Neural crest cell (in vitro differentiated cells): ENCODE results near the gene DPT. TPM values are rescaled to one million over a fixed set of nuclear protein-coding genes. Genes with fewer than 3 reads are reported as not detected.

Experiments
- DNase-seq: peaks from one replicate; pipeline ENCODE4 v3.0.0; 2021; ENCODE audit warnings: low read depth, mixed read lengths, low spot score
- H3K27ac Mint-ChIP-seq: one replicate; pipeline ENCODE4 v1.8.0; 2021; ENCODE audit warnings: mild to moderate bottlenecking, mixed read lengths; ENCODE audit not compliant: unreplicated experiment
- H3K27me3 Mint-ChIP-seq: 2 replicates; pipeline ENCODE4 v1.8.0; 2021; ENCODE audit warnings: low read depth, mild to moderate bottlenecking, mixed read lengths
- H3K36me3 Mint-ChIP-seq: 2 replicates; pipeline ENCODE4 v1.8.0; 2021; ENCODE audit warnings: low read depth, mild to moderate bottlenecking, mixed read lengths
- H3K4me1 Mint-ChIP-seq: 2 replicates; pipeline ENCODE4 v1.8.0; 2021; ENCODE audit warnings: mixed read lengths
- H3K4me3 Mint-ChIP-seq: one replicate; pipeline ENCODE4 v1.8.0; 2021; ENCODE audit warnings: mild to moderate bottlenecking, mixed read lengths
- H3K9me3 Mint-ChIP-seq: 2 replicates; pipeline ENCODE4 v1.8.0; 2021; ENCODE audit warnings: mixed read lengths
- total RNA-seq: library from RNA; stranded (reverse); gene quantifications from 2 replicates; pipeline ENCODE4 v1.2.1, GENCODE V29; 2021
- TF ChIP-seq, protein P1 (sequence below): fragments of 200-600 bp; sonication (generic); conservative IDR thresholded peaks from 2 replicates; pipeline ENCODE4 v1.5.0; 2021; ENCODE audit warnings: antibody characterized with exemption, mild to moderate bottlenecking

Gene DPT
- total RNA-seq, 1 donor from 2014 or later = not detected

DNA sequence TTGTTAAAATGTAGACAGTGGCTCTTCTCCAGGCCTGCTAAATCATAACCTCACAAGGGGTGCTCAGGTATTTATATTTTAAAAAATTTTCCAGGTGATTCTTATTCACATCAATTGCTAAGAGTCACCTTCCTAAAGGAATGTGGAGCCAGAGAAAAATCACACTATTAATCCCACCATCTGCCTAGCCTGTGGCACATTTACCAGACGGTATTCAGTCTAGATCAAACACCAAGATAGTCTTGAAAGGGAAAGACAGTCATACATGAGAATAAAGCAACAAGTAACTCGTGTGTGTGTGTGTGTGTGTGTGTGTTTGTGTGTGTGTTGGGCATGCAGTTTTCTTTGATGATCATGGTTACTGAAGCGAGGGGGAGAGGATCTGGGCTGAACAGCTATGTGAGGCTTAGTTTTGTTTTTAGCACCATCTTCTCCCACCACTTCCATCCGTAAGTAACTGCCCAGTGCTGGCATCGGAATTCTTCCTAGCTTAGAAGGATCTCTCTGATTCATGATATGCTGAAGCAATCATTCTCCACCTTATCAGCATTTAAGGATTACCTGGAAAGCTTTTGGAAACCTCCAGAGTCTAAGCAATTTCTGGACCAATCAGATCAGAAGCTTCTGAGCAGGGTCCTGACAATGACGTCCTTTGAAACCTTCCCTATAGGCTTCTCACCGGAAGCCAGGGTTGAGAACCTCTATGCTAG lies 2.4 kb upstream of the DPT start:
- Mint-ChIP-seq H3K4me1 (peaks cover 9% of the 10 kb centered on the region), H3K27me3 (no peaks in the 10 kb centered on the region), H3K4me3 (no peak overlapping the region), H3K27ac (no peak overlapping the region), H3K36me3 (no peaks in the 10 kb centered on the region), H3K9me3 (no peaks in the 10 kb centered on the region)
- no peak for DNase-seq
- TF ChIP-seq, protein P1, sequence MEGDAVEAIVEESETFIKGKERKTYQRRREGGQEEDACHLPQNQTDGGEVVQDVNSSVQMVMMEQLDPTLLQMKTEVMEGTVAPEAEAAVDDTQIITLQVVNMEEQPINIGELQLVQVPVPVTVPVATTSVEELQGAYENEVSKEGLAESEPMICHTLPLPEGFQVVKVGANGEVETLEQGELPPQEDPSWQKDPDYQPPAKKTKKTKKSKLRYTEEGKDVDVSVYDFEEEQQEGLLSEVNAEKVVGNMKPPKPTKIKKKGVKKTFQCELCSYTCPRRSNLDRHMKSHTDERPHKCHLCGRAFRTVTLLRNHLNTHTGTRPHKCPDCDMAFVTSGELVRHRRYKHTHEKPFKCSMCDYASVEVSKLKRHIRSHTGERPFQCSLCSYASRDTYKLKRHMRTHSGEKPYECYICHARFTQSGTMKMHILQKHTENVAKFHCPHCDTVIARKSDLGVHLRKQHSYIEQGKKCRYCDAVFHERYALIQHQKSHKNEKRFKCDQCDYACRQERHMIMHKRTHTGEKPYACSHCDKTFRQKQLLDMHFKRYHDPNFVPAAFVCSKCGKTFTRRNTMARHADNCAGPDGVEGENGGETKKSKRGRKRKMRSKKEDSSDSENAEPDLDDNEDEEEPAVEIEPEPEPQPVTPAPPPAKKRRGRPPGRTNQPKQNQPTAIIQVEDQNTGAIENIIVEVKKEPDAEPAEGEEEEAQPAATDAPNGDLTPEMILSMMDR = no peak

DNA sequence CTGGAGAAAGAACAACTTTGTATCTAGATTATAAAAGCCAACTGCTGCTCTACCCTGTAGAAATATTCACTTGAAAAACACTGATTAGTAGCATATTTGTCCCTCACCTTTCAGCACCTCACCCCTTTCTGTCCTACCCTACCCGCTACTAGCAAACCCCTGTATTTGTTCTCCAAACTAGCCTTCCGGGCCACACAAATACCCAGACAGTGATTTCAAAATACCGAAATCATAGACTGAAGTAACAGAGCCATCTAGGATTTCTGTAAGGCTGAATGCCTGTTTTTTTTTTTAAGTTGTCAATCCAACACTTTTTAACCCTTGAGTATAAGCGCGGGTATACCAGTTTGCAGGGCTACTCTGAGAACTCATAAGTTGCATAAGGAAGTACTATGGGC lies 398 bp upstream of the DPT start:
- no peak for DNase-seq
- H3K4me3 Mint-ChIP-seq = no peak overlapping the region
- H3K9me3 Mint-ChIP-seq = no peaks in the 10 kb centered on the region
- peaks cover 6% of the 10 kb centered on the region for H3K4me1 Mint-ChIP-seq
- H3K27me3 Mint-ChIP-seq = no peaks in the 10 kb centered on the region
- H3K27ac Mint-ChIP-seq = no peak overlapping the region
- no peaks in the 10 kb centered on the region for H3K36me3 Mint-ChIP-seq
- TF ChIP-seq, protein P1 = no peak

DNA sequence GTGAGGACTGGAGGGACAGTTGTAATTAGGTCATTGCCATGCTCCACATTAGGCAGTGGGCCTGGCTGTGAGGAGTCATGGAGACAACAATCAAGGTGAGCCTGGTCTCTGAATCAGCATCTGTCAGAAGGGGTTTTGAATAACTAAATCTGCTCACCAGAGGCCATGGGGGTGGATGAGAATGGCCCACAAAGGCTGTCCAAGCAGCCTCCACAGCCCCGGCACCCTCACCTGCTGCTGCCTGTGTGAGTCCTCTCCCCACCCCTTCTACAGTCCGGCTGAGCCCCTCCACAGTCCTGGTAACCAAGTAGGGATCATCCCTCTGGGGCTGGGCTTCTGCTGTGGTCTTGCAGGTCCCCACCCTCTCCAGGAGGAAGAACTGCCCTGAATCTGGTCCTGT lies 2.3 kb downstream of the DPT start:
- no peaks in the 10 kb centered on the region for H3K4me1 Mint-ChIP-seq
- H3K9me3 Mint-ChIP-seq = no peaks in the 10 kb centered on the region
- H3K36me3 Mint-ChIP-seq = no peaks in the 10 kb centered on the region
- no peak for DNase-seq
- H3K27ac Mint-ChIP-seq = no peak overlapping the region
- TF ChIP-seq, protein P1 = no peak
- H3K27me3 Mint-ChIP-seq = no peaks in the 10 kb centered on the region
- H3K4me3 Mint-ChIP-seq = no peak overlapping the region

DNA sequence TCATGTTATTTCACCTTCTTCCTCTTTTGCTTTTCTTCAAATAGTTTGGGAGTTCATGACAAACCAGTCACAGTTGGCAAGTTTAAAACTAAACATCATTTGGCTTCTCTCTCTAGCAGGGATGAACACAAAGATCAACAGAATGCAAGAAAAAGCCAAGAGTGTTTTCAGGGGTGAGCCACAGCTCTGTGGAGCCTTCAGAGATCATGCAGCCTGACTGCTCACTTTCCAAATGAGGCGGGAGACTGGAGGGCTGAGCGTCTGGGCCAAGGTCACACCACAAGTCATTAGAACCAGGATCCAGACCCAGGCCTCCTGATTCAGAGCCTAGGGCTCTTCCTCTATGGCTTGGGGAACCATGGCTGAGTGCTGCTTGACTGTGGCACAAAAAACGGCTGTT lies 2.7 kb downstream of the DPT start:
- TF ChIP-seq, protein P1 = no peak
- Mint-ChIP-seq H3K36me3 (no peaks in the 10 kb centered on the region), H3K9me3 (no peaks in the 10 kb centered on the region), H3K27me3 (no peaks in the 10 kb centered on the region), H3K4me3 (no peak overlapping the region), H3K27ac (no peak overlapping the region), H3K4me1 (no peaks in the 10 kb centered on the region)
- DNase-seq = no peak

DNA sequence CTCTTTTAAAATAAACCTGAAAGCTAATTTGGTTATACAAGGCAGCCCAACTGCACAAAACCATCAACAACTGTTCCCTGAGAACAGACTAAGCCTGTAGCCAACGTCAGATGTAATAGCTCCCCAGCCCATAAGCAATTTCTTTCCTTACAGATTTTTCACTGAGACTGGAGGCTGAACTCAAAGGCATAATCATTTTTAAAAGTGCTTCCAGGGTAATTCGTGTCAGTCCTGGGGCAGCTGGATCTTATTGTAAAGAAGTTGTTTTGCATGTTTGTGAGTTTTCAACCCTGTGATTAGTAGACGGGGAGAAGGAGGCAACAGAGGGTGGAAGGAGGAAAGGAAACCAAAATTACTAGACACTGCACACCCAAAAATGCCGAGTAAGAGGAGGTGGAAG lies 3.2 kb downstream of the DPT start:
- TF ChIP-seq, protein P1 = no peak

More for the DNA sequence above, 3.2 kb downstream of the DPT start:
- DNase-seq = no peak
- Mint-ChIP-seq H3K9me3 (no peaks in the 10 kb centered on the region), H3K4me1 (no peaks in the 10 kb centered on the region), H3K36me3 (no peaks in the 10 kb centered on the region), H3K27me3 (no peaks in the 10 kb centered on the region), H3K4me3 (no peak overlapping the region), H3K27ac (no peak overlapping the region)
